ENCODE data around the gene SPACA6.
A peak's percentile ranks its signal among the peaks of the same experiment; 100 is the strongest.

- peak; percentile 71 for TF ChIP-seq CTCF (conservative IDR thresholded peaks at IDR 0.05)
- TF ChIP-seq EZH2 (IDR thresholded peaks at IDR 0.05; ENCODE audit: low read depth) = no peak
Observed at GRCh38 chr19:51664997-51665396, 28.1 kb upstream of the SPACA6 start.

Measured in PC-9 (cell line).